B cell (primary cell): ENCODE measurements around the gene MT1M. TPM values are rescaled to one million over a fixed set of nuclear protein-coding genes. Genes with fewer than 3 reads are reported as not detected.

Experiments
- ATAC-seq: fragments of 200-7000 bp; cut with Tn5 transposase; one replicate; pipeline ENCODE4 v1.10.0; 2021; ENCODE audit warnings: low read depth, mild to moderate bottlenecking, moderate number of reproducible peaks, moderate library complexity
- CTCF ChIA-PET: fragments of 350-600 bp; sonication (Branson Sonifier 250); formaldehyde crosslinking; loops from one replicate; lab custom pipeline; 2021; ENCODE audit warnings: antibody characterized with exemption, inconsistent platforms; lab: Charles Lee
- POLR2A ChIA-PET: fragments of 350-600 bp; sonication (Branson Sonifier 250); formaldehyde crosslinking; loops from one replicate; lab custom pipeline; 2021; ENCODE audit warnings: antibody characterized with exemption; lab: Charles Lee
- DNase-seq: peaks from one replicate; pipeline ENCODE4 v3.0.0; 2013
- H2AFZ ChIP-seq: 2 replicates; pipeline ENCODE4 v1.6.1; 2012; ENCODE audit warnings: mild to moderate bottlenecking, low read depth, low read length; ENCODE audit not compliant: insufficient read depth, poor library complexity, severe bottlenecking
- H3K27ac ChIP-seq, 2 donors: 1 replicate in 1 of 2; 2 replicates in 1 of 2; pipeline ENCODE4 v1.5.1; 2012 to 2013; ENCODE audit warnings: low read length in 2 of 2, mild to moderate bottlenecking in 2 of 2, moderate library complexity in 1 of 2
- H3K27me3 ChIP-seq, 4 experiments: fragments of 200-600 bp in 1 of 4; sonication (generic) in 1 of 4; replicated peaks in 1 of 4; 1 replicate in 2 of 4; 2 replicates in 2 of 4; pipeline versions ENCODE4 v1.6.1 to v1.7.0; 2013 to 2016; ENCODE audit warnings: low read length in 3 of 4, mild to moderate bottlenecking in 2 of 4, mixed read lengths in 1 of 4, moderate library complexity in 1 of 4; ENCODE audit not compliant: insufficient read depth in 4 of 4, control insufficient read depth in 3 of 4; ENCODE audit errors: control extremely low read depth in 1 of 4
- H3K36me3 ChIP-seq, 2 experiments: replicated peaks in 1 of 2; 1 replicate in 1 of 2; 2 replicates in 1 of 2; pipeline versions ENCODE4 v1.6.1 to v1.7.1; 2013; ENCODE audit warnings: low read length in 1 of 2; ENCODE audit not compliant: insufficient read depth in 2 of 2, control insufficient read depth in 1 of 2; ENCODE audit errors: control extremely low read depth in 1 of 2, extremely low read depth in 1 of 2
- H3K4me1 ChIP-seq, 2 donors: fragments of 200-600 bp in 1 of 2; sonication (generic) in 1 of 2; 1 replicate in 1 of 2; 2 replicates in 1 of 2; pipeline versions ENCODE4 v1.5.1 to v1.6.1; 2013 to 2017; ENCODE audit warnings: low read length in 2 of 2; ENCODE audit not compliant: control insufficient read depth in 2 of 2, insufficient read depth in 2 of 2
- H3K4me2 ChIP-seq: replicated peaks from 2 replicates; pipeline ENCODE3; 2012; ENCODE audit warnings: mild to moderate bottlenecking, low read depth, low read length; ENCODE audit not compliant: poor library complexity, severe bottlenecking
- H3K4me3 ChIP-seq, 5 experiments: fragments of 200-600 bp in 1 of 5; sonication (generic) in 1 of 5; 1 replicate in 3 of 5; 2 replicates in 2 of 5; pipeline versions ENCODE4 v1.5.1 to v1.7.0; 2011 to 2016; ENCODE audit warnings: low read length in 4 of 5, mild to moderate bottlenecking in 4 of 5, low read depth in 2 of 5, control low read depth in 1 of 5, moderate library complexity in 1 of 5; ENCODE audit not compliant: insufficient read depth in 1 of 5; ENCODE audit errors: control extremely low read depth in 1 of 5, extremely low read depth in 1 of 5
- H3K79me2 ChIP-seq: fragments of 200-600 bp; sonication (generic); one replicate; pipeline ENCODE4 v1.6.0; 2016; ENCODE audit warnings: low read length; ENCODE audit not compliant: control insufficient read depth, insufficient read depth
- H3K9ac ChIP-seq: fragments of 200-600 bp; sonication (generic); 2 replicates; pipeline ENCODE4 v1.6.1; 2017; ENCODE audit warnings: mild to moderate bottlenecking, low read length, moderate library complexity
- H3K9me3 ChIP-seq, 3 donors: one replicate each; pipeline versions ENCODE4 v1.6.1 to v1.7.1; 2013; ENCODE audit warnings: low read length in 2 of 3; ENCODE audit not compliant: control insufficient read depth in 2 of 3, insufficient read depth in 1 of 3; ENCODE audit errors: control extremely low read depth in 1 of 3
- H4K20me1 ChIP-seq: 2 replicates; pipeline ENCODE4 v1.6.0; 2012; ENCODE audit warnings: mild to moderate bottlenecking, low read length; ENCODE audit not compliant: insufficient read depth, control insufficient read depth, poor library complexity, severe bottlenecking
- H3K27ac Mint-ChIP-seq: one replicate; pipeline ENCODE4 v1.8.0; 2021; ENCODE audit warnings: mixed read lengths
- H3K27me3 Mint-ChIP-seq: one replicate; pipeline ENCODE4 v1.8.0; 2021; ENCODE audit warnings: mixed read lengths
- H3K4me1 Mint-ChIP-seq: one replicate; pipeline ENCODE4 v1.8.0; 2021; ENCODE audit warnings: mixed read lengths
- H3K4me3 Mint-ChIP-seq: one replicate; pipeline ENCODE4 v1.8.0; 2021; ENCODE audit warnings: mixed read lengths
- H3K9me3 Mint-ChIP-seq: one replicate; pipeline ENCODE4 v1.8.0; 2022; ENCODE audit warnings: mixed read lengths; ENCODE audit not compliant: insufficient read depth
- EZH2 ChIP-seq: IDR thresholded peaks from 2 replicates; pipeline ENCODE4 v1.6.1; 2012; ENCODE audit warnings: borderline replicate concordance, low read depth, mild to moderate bottlenecking, moderate library complexity, low read length; ENCODE audit not compliant: insufficient read depth, poor library complexity, severe bottlenecking
- WGBS: methylation state at CpG from one replicate; pipeline ENCODE4 v1.1.5; 2013; ENCODE audit warnings: missing lambda C conversion rate; ENCODE audit not compliant: insufficient coverage; 5-methylcytosine and 5-hydroxymethylcytosine counted together
- intact Hi-C: fragments of 100-400 bp; cut with micrococcal nuclease; formaldehyde crosslinking; loops from one replicate; pipeline ENCODE4 v1.10.0; 2022
- polyA plus RNA-seq: library from polyadenylated mRNA; depleted of rRNA; stranded (reverse); fragments of >200 nt; gene quantifications from 2 replicates; pipeline ENCODE4 v1.2.3, GENCODE V29; 2012
- total RNA-seq, 2 donors: library from RNA; stranded (reverse); fragments of 120-200 nt in 1 of 2; gene quantifications; 1 replicate in 1 of 2; 2 replicates in 1 of 2; pipeline versions ENCODE4 v1.2.3 to v1.2.4, GENCODE V29; 2013 to 2022
- TF ChIP-seq, protein P1 (sequence below): fragments of 200-600 bp; IDR thresholded peaks from one replicate; pipeline ENCODE4 v1.8.0; 2022; ENCODE audit warnings: antibody characterized with exemption, mild to moderate bottlenecking

MT1M gene
- total and polyA plus RNA-seq, 2 donors (not counting 1 experiment from before 2014, with no cell fraction given): not detected

DNA sequence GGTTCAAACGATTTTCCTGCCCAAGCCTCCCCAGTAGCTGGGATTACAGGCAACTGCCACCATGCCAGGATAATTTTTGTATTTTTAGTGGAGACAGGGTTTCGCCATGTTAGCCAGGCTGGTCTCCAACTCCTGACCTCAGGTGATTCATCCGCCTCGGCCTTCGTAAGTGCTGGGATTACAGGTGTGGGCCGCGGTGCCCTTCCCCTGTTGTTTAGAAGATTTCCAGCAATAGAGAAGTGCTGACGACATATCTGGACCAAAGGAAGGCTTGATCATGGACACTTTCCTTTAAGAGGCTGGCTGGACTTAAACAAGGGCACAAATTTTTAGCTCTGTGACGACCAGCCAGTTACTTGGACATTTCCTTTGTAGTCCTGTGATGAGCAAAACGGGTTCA lies 1.3 kb upstream of the MT1M start:
- Histone ChIP-seq H3K36me3 (no peaks in the 10 kb centered on the region), H3K4me1 (peaks cover 36 to 37% of the 10 kb centered on the region in 2 donors), H3K4me3 (no peak overlapping the region), H3K27ac (no peak overlapping the region), H3K4me2 (no peak overlapping the region), H3K79me2 (no peaks in the 10 kb centered on the region), H3K27me3 (peaks cover 0 to 66% (median 32%) of the 10 kb centered on the region in 4 experiments), H3K9me3 (peaks cover 0 to 4% (median 0%) of the 10 kb centered on the region in 3 donors), H3K9ac (no peak overlapping the region), H4K20me1 (no peaks in the 10 kb centered on the region), H2AFZ (no peak overlapping the region)
- DNase-seq (no peak), ATAC-seq (no peak)
- WGBS: 90% methylated on average over 10 of the region's 10 CpGs
- H3K27me3 Mint-ChIP-seq: peaks cover 54% of the 10 kb centered on the region
- CTCF ChIA-PET: interaction anchor here (0.7 to 2.2 kb wide), 4 partner anchors 24 to 117 kb away, joined by 3 to 15 read pairs (median 4); no protein-coding TSS in a partner anchor
- TF ChIP-seq EZH2: no peak
- TF ChIP-seq, protein P1, sequence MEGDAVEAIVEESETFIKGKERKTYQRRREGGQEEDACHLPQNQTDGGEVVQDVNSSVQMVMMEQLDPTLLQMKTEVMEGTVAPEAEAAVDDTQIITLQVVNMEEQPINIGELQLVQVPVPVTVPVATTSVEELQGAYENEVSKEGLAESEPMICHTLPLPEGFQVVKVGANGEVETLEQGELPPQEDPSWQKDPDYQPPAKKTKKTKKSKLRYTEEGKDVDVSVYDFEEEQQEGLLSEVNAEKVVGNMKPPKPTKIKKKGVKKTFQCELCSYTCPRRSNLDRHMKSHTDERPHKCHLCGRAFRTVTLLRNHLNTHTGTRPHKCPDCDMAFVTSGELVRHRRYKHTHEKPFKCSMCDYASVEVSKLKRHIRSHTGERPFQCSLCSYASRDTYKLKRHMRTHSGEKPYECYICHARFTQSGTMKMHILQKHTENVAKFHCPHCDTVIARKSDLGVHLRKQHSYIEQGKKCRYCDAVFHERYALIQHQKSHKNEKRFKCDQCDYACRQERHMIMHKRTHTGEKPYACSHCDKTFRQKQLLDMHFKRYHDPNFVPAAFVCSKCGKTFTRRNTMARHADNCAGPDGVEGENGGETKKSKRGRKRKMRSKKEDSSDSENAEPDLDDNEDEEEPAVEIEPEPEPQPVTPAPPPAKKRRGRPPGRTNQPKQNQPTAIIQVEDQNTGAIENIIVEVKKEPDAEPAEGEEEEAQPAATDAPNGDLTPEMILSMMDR: no peak
- POLR2A ChIA-PET: no interaction called here
- no peak overlapping the region for H3K27ac Mint-ChIP-seq
- H3K4me3 Mint-ChIP-seq: peak overlapping the region; percentile 80
- H3K9me3 Mint-ChIP-seq: no peaks in the 10 kb centered on the region
- intact Hi-C loops: loop anchor here (2.0 to 10.0 kb wide), 2 partner anchors 22 to 54 kb away; partner anchors contain the start of genes MT1X and MT2A
- peaks cover 31% of the 10 kb centered on the region for H3K4me1 Mint-ChIP-seq

GRCh38 chr16:56631832-56632155 lies 665 bp upstream of the MT1M start:
- Histone ChIP-seq H3K79me2 (no peaks in the 10 kb centered on the region), H3K27me3 (peaks cover 0 to 66% (median 31%) of the 10 kb centered on the region in 4 experiments), H3K4me1 (peaks cover 36 to 37% of the 10 kb centered on the region in 2 donors), H3K27ac (no peak overlapping the region), H4K20me1 (no peaks in the 10 kb centered on the region), H3K4me3 (peak overlapping the region in 4 of 5 experiments; percentile 13 to 52 (median 22)), H3K4me2 (peak overlapping the region; percentile 67), H3K9ac (peak overlapping the region; percentile 48), H2AFZ (peak overlapping the region; percentile 51), H3K36me3 (no peaks in the 10 kb centered on the region), H3K9me3 (peaks cover 0 to 4% (median 0%) of the 10 kb centered on the region in 3 donors)
- intact Hi-C loops: loop anchor here (2.0 to 10.0 kb wide), 2 partner anchors 23 to 53 kb away; partner anchors contain the start of genes MT1X and MT2A
- Mint-ChIP-seq H3K27ac (no peak overlapping the region), H3K27me3 (peaks cover 57% of the 10 kb centered on the region), H3K4me1 (peaks cover 31% of the 10 kb centered on the region), H3K4me3 (peak overlapping the region; percentile 80), H3K9me3 (no peaks in the 10 kb centered on the region)
- 31% methylated on average over 10 of the region's 14 CpGs for WGBS
- ChIA-PET CTCF (no interaction called here), POLR2A (no interaction called here)
- no peak for TF ChIP-seq EZH2
- TF ChIP-seq, protein P1: no peak
- ATAC-seq: no peak
- no peak for DNase-seq
